Skin epidermis (tissue), 12 donors: Measurements from ENCODE around the gene CEP63.

Experiments
- H3K27ac ChIP-seq, 21 experiments: fragments of 200-600 bp; sonication (generic) in 11 of 21; one replicate each; pipeline ENCODE4 v1.5.0; 2020; ENCODE audit warnings: mild to moderate bottlenecking in 3 of 21, inconsistent platforms in 2 of 21, moderate library complexity in 2 of 21
- H3K4me3 ChIP-seq, 7 experiments: fragments of 200-600 bp; sonication (generic) in 2 of 7; one replicate each; pipeline ENCODE4 v1.5.0; 2020; ENCODE audit warnings: inconsistent platforms in 2 of 7, mild to moderate bottlenecking in 2 of 7, moderate library complexity in 1 of 7

CEP63 gene

DNA sequence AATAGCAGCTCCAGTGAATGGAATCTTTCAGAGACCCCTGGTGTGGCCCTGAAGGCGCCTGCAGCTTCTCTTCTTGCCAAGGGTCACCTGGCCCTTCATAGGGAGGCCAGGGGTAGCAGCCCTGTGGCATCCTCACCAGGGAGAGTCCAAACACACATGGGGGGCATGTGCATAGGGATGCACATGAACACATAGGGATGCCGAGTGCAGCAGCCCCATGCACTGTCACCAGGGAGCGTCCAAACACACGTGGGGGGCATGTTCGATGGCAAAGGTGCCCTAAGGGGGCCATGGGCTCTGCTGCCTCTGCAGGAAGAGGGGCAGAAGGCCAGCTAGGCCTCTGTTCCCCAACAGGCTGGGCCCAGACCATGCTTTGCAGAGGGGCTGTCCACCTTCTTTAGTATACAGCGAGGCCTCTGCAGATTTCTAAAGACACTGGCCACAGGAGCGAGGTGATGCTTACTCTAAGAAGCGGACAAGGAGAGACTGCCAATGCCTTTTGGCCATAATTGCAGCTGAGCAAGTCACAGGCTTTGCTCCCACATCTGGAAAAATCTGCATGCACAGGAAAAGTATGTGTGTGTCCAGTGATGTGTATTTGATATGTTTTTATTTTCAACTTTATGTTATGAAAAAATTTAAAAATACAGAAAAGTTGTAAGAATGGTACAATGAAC lies 21.0 kb upstream of the CEP63 start:
- no peak overlapping the region for H3K4me3 ChIP-seq
- peak overlapping the region in 17 of 21 experiments; percentile 2 to 83 (median 60) for H3K27ac ChIP-seq

DNA sequence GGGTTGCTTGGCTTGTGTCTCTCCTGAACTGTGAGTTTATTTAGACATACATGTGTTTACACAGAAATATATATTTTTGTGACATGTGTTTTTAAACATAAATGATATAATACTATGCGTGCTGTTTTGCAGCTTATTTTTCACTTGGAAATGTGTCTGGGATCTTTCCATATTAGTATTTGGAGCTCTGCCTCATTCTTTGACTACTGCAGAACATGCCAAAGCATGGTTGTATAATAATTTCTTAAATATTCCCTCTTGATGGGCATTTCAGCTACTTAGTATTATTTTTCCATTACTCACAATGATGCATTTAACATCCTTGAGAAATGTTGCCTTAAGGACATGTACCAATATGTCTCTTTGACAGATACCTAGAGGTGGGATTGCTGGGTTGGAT lies 19.5 kb upstream of the CEP63 start:
- Histone ChIP-seq H3K27ac (no peak overlapping the region), H3K4me3 (no peak overlapping the region)

DNA sequence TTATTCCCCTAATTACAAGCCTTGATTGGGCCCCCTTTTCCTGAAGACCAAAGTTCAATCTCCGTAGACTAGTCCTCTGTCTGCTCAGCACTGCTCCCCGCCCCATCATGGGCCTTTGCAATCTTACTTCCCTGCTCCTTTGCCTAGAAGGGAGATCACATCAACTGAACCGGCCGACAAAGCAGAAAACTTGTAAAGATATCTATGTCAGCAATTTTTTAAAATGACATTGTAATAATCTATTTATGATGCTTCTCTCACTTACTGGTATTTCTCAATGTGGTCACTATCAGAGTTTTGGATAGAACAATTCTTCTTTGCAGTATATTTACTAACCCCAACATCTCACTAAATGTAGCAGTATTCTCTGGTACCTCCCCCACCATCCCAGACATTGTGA lies 17.3 kb upstream of the CEP63 start:
- no peak overlapping the region for H3K4me3 ChIP-seq
- no peak overlapping the region for H3K27ac ChIP-seq

DNA sequence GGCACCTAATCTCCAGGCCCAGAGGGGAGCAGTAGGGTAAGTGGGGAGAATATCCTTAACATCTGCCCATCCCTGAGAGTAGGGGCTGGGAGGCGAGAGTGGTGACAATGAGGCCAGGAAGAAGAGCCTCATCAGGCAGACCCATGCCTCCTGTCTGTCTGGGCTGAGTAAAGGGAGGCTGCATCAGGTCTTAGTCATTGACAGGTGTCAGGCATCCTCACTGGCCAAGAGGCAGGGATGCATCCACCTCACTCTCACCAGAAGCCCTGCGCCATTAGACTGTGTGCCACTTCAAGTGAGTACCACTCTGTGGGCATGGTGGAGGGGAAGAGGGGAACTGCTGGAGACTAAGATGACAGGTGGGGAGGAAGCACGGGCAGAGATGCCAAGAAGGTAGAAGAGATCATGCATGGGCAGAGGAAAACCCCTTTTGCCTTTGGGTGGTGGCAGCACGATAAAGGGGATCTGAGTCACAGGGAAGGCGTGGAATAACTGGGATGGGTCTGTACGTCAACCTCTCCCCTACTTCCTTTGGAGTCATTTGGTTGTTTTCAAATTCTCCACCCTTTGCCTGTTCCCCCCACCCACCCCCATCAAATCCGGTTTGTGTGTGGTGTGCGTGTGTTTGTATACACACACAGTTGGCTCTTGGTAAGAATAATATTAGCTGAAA lies 14.2 kb upstream of the CEP63 start:
- Histone ChIP-seq H3K4me3 (no peak overlapping the region), H3K27ac (peak overlapping the region in 2 of 21 experiments; percentile 49 to 55)

DNA sequence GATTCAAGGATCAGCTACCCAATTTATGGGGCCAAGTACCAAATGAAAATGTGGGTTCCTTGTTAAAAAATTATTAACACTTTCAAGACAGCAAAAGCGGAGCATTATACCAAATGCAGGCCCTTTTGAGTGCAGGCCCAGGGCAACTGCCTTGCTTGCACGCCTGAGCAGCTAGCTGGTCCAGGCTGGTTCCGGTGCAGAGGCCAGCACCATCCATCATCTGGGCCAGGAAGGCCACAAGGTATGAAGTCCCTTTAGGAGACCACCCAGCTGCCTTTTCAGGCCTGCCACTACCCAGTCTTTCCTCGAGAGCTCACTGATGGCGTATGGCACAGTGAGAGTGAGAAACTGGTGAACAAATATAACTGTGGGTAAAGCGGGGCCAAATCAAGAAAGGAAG lies 13.0 kb upstream of the CEP63 start:
- H3K27ac ChIP-seq: peak overlapping the region in 2 of 21 experiments; percentile 8 to 49
- H3K4me3 ChIP-seq: no peak overlapping the region

DNA sequence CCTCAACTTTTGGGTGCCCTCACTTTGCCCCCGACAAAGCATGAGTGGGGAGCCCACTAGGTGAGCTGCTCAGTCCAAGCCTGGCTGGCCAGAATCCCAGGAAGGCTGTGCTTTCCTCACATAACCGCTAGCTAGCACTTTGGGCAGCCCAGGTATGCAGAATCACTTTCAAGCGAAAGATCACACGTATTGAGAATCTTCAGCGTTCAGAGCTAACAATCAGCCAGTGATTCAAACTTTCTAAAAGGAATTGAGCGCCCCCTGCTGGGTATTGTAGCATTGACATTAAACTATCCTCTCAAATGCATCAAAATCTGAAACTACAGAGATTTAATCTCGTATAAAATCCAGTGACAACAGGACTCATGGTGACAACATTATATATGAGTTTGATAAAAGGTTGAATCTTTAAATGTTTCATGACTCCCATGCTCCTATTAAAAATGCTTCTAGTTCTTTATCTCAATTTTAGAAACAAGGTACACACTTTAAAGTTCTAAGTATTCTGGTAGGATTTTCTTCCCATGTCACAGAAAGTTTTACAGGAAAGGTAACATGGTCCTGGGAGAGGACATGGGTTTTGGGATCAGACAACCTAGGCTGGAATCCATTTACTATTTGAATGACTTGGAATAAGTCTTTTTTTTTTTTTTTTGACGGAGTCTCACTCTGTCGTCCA lies 11.8 kb upstream of the CEP63 start:
- H3K27ac ChIP-seq: peak overlapping the region in 2 of 21 experiments; percentile 14 to 27
- no peak overlapping the region for H3K4me3 ChIP-seq

DNA sequence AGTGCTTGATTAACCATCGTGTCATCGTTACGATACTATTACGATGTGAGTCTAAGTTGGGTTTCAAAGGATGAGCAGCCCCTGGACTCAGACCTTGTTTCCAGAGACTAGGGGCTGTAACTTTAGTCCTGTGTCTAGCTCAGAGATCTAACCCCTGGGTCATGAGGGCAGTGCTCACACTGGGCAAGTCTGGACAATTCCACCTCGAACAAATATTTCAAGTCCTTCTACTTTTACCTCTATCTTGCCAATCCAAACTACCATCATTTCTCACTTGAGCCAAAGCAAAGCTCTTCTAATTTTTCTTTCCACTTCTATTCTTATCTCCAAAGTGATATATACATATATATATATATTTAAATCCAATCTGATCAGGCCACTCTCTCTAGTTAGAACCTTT lies 10.9 kb upstream of the CEP63 start:
- Histone ChIP-seq H3K27ac (peak overlapping the region in 3 of 21 experiments; percentile 7 to 27 (median 27)), H3K4me3 (no peak overlapping the region)

DNA sequence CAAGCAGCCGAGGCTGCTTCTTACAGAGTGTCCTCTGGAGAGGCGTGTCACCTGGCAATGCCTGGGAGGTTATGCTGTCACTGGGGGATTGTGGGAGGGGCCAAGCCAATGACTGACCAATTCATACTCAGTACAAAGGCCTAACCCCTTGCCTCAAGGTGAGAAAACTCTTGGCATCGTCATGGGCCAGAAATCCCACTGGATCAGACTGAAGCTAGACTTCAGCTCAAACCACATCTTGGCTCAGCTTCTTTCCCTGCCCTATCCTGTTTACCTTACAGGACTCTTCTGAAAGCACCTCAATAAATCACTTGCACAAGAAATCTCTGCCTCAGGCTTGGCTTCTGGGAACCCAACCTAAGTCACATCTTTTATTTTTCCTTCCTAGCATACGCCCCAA lies 9.6 kb upstream of the CEP63 start:
- H3K27ac ChIP-seq: peak overlapping the region in 7 of 21 experiments; percentile 12 to 65 (median 49)

DNA sequence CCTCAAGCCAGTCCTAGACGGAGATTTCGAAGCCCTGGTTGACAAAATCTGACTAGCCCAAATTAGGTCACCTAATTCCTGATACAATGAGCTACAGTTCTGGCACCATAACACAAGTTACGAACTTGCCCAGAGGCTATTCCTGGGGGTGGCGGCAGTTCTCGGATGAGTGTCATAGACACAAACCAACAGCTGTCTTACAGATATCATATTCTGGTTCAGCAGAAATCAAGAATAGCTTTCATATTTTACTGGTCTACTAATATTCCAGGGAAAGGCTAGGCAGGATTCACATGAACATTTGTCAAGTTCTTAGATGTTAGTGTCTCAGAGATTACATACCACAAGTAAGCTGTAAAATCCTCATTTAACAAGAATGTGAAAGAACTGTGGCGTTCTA lies 8.9 kb upstream of the CEP63 start:
- no peak overlapping the region for H3K4me3 ChIP-seq
- H3K27ac ChIP-seq: peak overlapping the region in 7 of 21 experiments; percentile 12 to 65 (median 49)

More for the DNA sequence above, 9.6 kb upstream of the CEP63 start:
- H3K4me3 ChIP-seq: no peak overlapping the region

DNA sequence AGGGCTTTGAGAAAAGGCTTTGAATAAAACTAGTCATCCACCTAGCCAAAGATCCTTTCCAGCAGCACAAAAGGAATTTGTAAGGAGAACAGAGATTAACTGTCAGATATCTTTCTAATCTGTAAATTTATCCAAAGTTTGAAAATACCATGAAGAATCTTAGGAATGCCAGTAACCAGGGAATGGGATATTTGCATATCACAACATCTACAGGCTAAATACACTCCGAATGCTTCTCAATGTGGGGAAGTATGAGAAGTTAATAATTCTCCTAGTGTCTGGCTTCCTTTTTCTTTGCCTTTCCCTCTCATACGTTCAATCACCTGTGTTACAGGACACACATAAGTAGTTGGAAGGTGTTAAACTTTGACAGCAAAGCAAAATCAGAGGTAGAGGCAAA lies 7.9 kb upstream of the CEP63 start:
- Histone ChIP-seq H3K4me3 (no peak overlapping the region), H3K27ac (peak overlapping the region in 2 of 21 experiments; percentile 49 to 64)

DNA sequence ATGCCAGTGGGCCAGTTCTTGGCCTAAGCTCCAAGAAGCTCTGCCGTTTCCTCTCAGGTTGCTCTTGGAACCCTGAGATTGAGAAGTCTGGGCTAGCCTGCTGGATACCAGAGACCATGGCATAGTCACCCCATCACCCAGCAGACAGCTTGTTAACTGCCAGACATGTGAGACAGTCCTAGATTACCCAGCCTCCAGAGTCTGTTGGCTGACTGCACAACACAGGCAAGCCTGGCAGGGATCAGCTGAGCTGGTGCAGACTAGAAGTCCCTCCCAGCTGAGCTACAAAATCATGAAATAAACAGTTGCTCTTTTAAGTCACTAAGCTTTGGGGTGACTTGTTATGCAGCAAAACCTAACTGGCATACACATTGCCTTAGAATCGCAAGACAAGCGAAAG lies 5.3 kb upstream of the CEP63 start:
- Histone ChIP-seq H3K4me3 (no peak overlapping the region), H3K27ac (no peak overlapping the region)

DNA sequence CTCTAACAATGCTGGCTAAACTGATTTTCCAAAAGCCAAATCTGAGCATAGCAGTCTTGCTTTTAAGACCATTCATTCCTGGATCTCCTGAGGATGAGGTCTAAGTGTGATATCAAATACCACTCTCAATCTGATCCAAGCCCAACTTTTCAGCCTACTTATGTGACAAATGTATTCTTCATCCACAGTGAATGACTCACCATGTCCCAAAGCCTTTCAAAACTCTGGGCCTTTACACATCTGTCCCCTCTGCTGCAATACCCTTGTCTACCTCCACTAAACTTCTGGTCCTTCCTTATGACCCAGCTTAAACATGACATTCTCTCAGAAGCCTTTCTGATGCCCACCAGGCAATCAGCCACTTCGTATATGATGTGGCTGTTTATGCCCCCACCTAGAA lies 4.7 kb upstream of the CEP63 start:
- Histone ChIP-seq H3K27ac (no peak overlapping the region), H3K4me3 (no peak overlapping the region)

DNA sequence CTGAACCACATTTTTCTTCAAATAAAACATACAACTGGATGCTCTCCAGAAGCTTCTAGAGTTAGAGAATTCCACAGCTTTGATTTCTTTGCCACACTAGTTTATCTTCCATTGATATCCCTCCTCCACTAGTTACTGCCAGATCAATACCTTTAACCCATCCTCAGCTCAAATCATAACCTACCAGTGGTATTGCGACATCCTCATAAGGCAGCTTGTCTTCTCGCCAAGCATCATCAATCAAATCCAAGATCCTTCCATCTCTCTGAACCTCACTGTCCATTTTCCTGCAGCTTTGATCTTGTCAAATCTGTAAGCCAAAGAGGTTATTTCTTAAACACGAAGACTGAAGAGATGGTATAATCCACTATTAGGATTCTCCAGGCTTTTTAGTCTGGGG lies 3.2 kb upstream of the CEP63 start:
- H3K4me3 ChIP-seq: no peak overlapping the region
- H3K27ac ChIP-seq: peak overlapping the region in 13 of 21 experiments; percentile 10 to 99 (median 45)

DNA sequence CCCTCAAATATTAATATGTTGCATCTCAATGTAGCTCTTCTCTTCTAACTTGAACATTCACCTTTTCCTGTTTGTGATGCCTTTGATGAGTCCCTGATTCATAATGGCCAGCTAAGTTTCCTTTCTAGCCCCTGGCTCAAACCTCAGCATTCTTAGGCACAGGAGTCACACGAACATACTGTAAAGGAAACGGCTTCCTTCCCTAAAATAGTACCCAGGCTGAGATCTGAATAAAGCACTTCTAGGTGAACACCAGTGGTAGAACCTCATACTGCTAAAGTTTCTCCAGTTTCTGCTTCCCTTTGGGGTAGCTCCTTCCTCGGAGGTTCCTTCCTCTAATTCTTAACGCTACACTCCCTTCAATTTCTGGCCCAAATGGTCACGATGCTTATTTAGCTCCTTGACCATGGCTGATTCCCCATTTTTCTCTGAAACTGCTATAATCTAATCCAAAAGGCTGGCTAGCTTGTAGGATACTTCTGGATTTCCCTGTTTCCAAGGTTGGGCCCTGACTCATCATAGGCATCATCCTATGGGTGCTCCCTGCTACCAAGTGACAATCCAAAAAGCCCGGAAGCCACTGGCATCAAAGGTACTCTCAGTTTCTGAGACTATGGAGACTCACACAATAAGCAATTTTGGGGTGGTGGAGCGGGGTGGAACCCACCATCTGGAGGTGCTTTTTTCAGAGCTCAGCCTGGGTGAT lies 2.5 kb upstream of the CEP63 start:
- no peak overlapping the region for H3K4me3 ChIP-seq
- peak overlapping the region in 16 of 21 experiments; percentile 10 to 99 (median 46) for H3K27ac ChIP-seq

DNA sequence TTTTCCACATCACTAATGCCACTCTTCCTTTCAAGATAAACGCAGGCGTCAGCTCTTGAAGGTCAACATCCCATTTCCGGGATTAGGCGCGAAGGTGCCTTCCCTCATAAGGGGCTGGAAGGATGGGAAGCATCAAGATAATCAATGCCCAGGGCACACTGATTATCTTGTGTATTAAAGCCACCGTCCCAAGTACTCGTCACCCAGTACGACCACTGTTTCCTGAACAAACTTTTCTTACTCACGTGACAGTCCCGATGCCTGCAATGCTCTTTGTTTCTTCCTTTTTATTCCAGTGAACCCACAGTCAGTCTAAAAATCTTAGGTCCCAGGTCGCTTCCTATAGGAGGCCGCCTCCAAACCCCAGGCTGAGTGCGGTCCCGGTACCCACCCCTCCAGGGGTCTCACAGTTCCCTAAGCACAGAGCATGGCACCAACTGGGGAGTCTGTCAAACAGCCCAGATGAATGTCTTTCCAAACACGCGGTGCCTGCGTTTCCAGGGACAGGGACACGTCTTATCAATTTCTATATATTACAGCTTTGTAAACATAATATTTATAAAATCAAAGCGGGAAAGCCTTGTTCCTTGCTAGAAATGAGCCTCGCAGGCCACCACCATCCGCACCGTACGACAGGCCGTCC lies 661 bp upstream of the CEP63 start:
- Histone ChIP-seq H3K27ac (peak overlapping the region; percentile 70 to 99 (median 95)), H3K4me3 (peak overlapping the region; percentile 51 to 93 (median 81))

DNA sequence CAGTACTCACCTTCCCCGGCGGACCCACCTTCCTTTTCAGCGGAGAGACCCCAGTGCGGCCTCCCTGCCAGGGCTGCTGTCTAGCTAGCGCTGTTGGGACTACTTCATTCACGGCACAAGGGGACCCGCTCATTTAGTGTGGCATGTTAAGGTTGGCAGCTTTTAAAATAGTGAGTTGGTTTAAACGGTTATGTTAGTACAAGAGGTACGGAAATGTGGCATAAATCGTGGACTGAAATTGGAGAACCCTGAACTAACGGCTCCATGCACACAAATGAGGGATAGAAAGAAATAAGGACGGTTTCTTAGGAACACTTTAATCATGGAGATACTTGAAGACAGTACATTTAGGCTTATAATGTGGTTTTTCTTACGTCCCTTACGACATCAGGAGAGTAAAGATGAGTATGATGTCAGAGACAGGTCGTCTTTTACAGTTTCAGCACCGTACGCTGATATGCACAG lies 752 bp downstream of the CEP63 start:
- Histone ChIP-seq H3K27ac (peak overlapping the region; percentile 70 to 99 (median 95)), H3K4me3 (peak overlapping the region; percentile 51 to 93 (median 81))

DNA sequence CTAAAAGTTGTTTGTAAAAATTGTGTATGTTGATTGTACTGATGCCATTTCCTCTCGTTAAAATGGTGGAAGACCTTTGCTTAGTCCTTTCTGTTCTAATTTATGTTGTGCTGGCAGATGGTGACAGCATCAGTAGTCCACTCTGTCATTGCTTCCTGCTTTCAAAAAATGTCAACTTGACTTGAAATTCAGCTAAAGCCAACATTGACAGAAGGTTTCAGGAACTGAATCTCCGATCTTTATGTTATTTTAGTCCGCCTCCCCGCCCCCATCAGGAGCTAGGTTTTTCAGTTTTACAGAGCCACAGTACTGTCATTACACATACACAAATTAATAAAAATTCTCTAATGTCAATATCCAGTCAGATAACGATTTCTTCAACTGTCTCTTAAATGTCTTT lies 1.5 kb downstream of the CEP63 start:
- Histone ChIP-seq H3K27ac (peak overlapping the region in 7 of 21 experiments; percentile 18 to 98 (median 96)), H3K4me3 (peak overlapping the region in 4 of 7 experiments; percentile 51 to 93 (median 78))

DNA sequence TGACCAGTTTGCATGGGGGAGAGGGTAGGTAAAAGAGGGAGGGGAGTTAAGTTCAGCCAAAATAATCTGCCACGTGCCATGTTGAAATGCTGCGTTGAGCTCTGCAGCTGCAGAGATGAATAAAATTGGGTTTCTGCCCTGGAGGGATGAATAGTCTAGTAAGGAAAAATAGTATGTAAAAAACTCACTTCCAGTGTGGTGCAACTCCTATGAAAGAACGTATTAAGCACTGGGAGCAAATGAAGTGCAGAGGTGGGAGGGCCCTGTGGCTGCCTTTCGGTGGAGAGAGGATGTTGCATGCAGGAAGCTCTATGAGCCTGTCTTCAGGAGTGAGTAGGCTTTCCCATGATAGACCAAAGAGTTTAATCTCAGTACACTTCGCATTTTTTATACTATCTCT lies 8.6 kb downstream of the CEP63 start:
- Histone ChIP-seq H3K27ac (no peak overlapping the region), H3K4me3 (no peak overlapping the region)

DNA sequence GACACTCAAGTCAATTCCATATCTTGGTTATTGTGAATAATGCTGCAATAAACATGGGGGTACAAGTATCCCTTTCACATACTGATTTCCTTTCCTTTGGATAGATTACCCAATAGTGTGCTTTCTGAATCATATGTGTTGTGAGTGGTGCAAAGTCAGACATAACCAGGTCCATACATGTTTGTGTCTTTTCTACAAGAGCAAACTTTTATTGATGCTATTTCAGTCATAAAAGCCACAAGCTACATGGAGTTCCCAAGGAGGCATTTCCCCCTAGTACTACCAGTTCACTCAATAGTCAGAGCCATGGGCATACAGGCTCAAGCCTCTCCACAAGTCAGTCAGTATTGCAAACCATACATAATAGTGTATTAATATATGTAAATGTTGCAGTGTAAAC lies 10.1 kb downstream of the CEP63 start:
- H3K4me3 ChIP-seq: no peak overlapping the region
- no peak overlapping the region for H3K27ac ChIP-seq
